OCI-LY7 (cell line): Measurements from ENCODE around the gene ZNF532.

Source experiments
- EZH2phosphoT487 ChIP-seq: fragments of 200-600 bp; sonication (generic); IDR thresholded peaks from 2 replicates; pipeline ENCODE4 v1.6.1; 2018; ENCODE audit warnings: low read depth, borderline replicate concordance, mild to moderate bottlenecking, mixed run types, antibody characterized with exemption, low read length, moderate library complexity, mixed read lengths
- TF ChIP-seq, protein P1 (sequence below): fragments of 200-600 bp; sonication (generic); conservative IDR thresholded peaks from 2 replicates; pipeline ENCODE4 v1.5.1; 2014; ENCODE audit warnings: mild to moderate bottlenecking, antibody characterized with exemption, low read length, moderate library complexity, mixed read lengths

DNA sequence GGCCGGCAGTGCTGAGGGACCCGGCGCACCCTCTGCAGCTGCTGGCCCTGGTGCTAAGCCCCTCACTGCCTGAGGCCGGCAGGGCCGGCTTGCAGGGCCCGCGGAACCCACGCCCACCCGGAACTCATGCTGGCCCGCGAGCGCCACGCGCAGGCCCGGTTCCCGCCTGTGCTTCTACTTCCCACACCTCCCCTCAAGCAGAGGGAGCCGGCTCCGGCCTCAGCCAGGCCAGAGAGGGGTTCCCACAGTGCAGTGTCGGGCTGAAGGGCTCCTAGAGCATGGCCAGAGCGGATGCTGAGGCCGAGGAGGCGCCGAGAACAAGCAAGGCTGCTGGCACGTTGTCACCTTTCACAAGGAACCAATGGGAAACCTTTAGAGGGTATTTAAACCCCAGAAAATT, 36.8 kb upstream of the ZNF532 start:
- TF ChIP-seq, protein P1, sequence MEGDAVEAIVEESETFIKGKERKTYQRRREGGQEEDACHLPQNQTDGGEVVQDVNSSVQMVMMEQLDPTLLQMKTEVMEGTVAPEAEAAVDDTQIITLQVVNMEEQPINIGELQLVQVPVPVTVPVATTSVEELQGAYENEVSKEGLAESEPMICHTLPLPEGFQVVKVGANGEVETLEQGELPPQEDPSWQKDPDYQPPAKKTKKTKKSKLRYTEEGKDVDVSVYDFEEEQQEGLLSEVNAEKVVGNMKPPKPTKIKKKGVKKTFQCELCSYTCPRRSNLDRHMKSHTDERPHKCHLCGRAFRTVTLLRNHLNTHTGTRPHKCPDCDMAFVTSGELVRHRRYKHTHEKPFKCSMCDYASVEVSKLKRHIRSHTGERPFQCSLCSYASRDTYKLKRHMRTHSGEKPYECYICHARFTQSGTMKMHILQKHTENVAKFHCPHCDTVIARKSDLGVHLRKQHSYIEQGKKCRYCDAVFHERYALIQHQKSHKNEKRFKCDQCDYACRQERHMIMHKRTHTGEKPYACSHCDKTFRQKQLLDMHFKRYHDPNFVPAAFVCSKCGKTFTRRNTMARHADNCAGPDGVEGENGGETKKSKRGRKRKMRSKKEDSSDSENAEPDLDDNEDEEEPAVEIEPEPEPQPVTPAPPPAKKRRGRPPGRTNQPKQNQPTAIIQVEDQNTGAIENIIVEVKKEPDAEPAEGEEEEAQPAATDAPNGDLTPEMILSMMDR: no peak
- no peak for TF ChIP-seq EZH2phosphoT487
